CD4-positive, alpha-beta T cell (primary cell): Measurements from ENCODE around the gene IQGAP1. TPM values are rescaled to one million over a fixed set of nuclear protein-coding genes. Genes with fewer than 3 reads are reported as not detected.

Experiments
- ATAC-seq: fragments of 200-7000 bp; cut with Tn5 transposase; one replicate; pipeline ENCODE4 v1.10.0; 2022; ENCODE audit warnings: mild to moderate bottlenecking; ENCODE audit not compliant: poor library complexity
- CTCF ChIA-PET: fragments of 350-600 bp; sonication (Branson Sonifier 250); formaldehyde crosslinking; loops from one replicate; lab custom pipeline; 2021; ENCODE audit warnings: antibody characterized with exemption, inconsistent platforms; lab: Charles Lee
- POLR2A ChIA-PET: fragments of 350-600 bp; sonication (Branson Sonifier 250); formaldehyde crosslinking; loops from one replicate; lab custom pipeline; 2021; ENCODE audit warnings: antibody characterized with exemption, inconsistent platforms; lab: Charles Lee
- DNase-seq, 14 experiments: peaks; one replicate each; pipeline ENCODE4 v3.0.0-alpha.2; 2013 to 2020; ENCODE audit warnings: mixed read lengths in 2 of 14
- H3K27ac ChIP-seq, 2 donors: one replicate each; pipeline versions ENCODE4 v1.5.1 to v1.7.0; 2013; ENCODE audit warnings: low read length in 2 of 2, low read depth in 1 of 2, mild to moderate bottlenecking in 1 of 2
- H3K27me3 ChIP-seq, 2 experiments: 1 replicate in 1 of 2; 2 replicates in 1 of 2; pipeline versions ENCODE4 v1.6.1 to v1.7.0; 2013; ENCODE audit warnings: low read length in 2 of 2, control low read depth in 1 of 2, mild to moderate bottlenecking in 1 of 2, moderate library complexity in 1 of 2; ENCODE audit not compliant: insufficient read depth in 2 of 2, control insufficient read depth in 1 of 2
- H3K36me3 ChIP-seq: one replicate; pipeline ENCODE4 v1.6.1; 2013; ENCODE audit warnings: low read length, control low read depth; ENCODE audit not compliant: insufficient read depth
- H3K4me1 ChIP-seq: one replicate; pipeline ENCODE4 v1.6.1; 2013; ENCODE audit warnings: low read length, control low read depth; ENCODE audit not compliant: insufficient read depth
- H3K4me3 ChIP-seq: one replicate; pipeline ENCODE4 v1.5.1; 2013; ENCODE audit warnings: mild to moderate bottlenecking, low read length, moderate library complexity
- H3K9me3 ChIP-seq, 2 experiments: 1 replicate in 1 of 2; 2 replicates in 1 of 2; pipeline versions ENCODE4 v1.6.1 to v1.7.0; 2013; ENCODE audit warnings: low read length in 2 of 2, mild to moderate bottlenecking in 2 of 2, control low read depth in 1 of 2, moderate library complexity in 1 of 2; ENCODE audit not compliant: control insufficient read depth in 1 of 2, insufficient read depth in 1 of 2
- H3K27ac Mint-ChIP-seq: one replicate; pipeline ENCODE4 v1.8.0; 2020; ENCODE audit warnings: mixed read lengths
- H3K27me3 Mint-ChIP-seq: one replicate; pipeline ENCODE4 v1.8.0; 2021; ENCODE audit warnings: mixed read lengths
- H3K36me3 Mint-ChIP-seq: one replicate; pipeline ENCODE4 v1.8.0; 2021; ENCODE audit warnings: low read depth, mixed read lengths
- H3K4me1 Mint-ChIP-seq: one replicate; pipeline ENCODE4 v1.8.0; 2021; ENCODE audit warnings: low read depth, mixed read lengths
- H3K4me3 Mint-ChIP-seq: one replicate; pipeline ENCODE4 v1.8.0; 2020; ENCODE audit warnings: mild to moderate bottlenecking, mixed read lengths
- H3K9me3 Mint-ChIP-seq: one replicate; pipeline ENCODE4 v1.8.0; 2020; ENCODE audit warnings: mixed read lengths
- CTCF ChIP-seq: fragments of 200-600 bp; IDR thresholded peaks from one replicate; pipeline ENCODE4 v1.8.0; 2022; ENCODE audit warnings: antibody characterized with exemption, mild to moderate bottlenecking
- intact Hi-C, 2 experiments: fragments of 100-400 bp; cut with DNase I in 1 of 2; cut with micrococcal nuclease in 1 of 2; formaldehyde crosslinking; loops; one replicate each; pipeline versions ENCODE4 v1.15.1 to v1.9.0; 2023 to 2025; cut with DNase I, micrococcal nuclease
- total RNA-seq, 174 experiments: library from RNA in 2 of 174; stranded (reverse) in 2 of 174; gene quantifications; one replicate each; pipeline ENCODE4 v1.2.3 and lab custom pipeline; 2021 to 2026

IQGAP1 gene
- total RNA-seq, 2 experiments from 2014 or later = 76.8 to 78.7 TPM

- peaks cover 20% of the 10 kb centered on the region for H3K4me1 ChIP-seq
- H3K27me3 Mint-ChIP-seq = no peaks in the 10 kb centered on the region
- H3K4me1 Mint-ChIP-seq = peaks cover 32% of the 10 kb centered on the region
- no peak overlapping the region for H3K27ac ChIP-seq
- ATAC-seq = no peak
- ChIA-PET POLR2A (no interaction called here), CTCF (interaction anchor here (0.7 kb wide), 1 partner anchor 22 kb away, joined by 3 read pairs; no protein-coding TSS in a partner anchor)
- intact Hi-C loops = no loop called here
- no peak overlapping the region for H3K27ac Mint-ChIP-seq
- DNase-seq = no peak
- H3K36me3 ChIP-seq = no peaks in the 10 kb centered on the region
- no peak overlapping the region for H3K4me3 ChIP-seq
- no peaks in the 10 kb centered on the region for H3K36me3 Mint-ChIP-seq
- no peak for TF ChIP-seq CTCF
- no peaks in the 10 kb centered on the region for H3K27me3 ChIP-seq
- H3K4me3 Mint-ChIP-seq = no peak overlapping the region
- no peaks in the 10 kb centered on the region for H3K9me3 Mint-ChIP-seq
- no peaks in the 10 kb centered on the region for H3K9me3 ChIP-seq
Measured at GRCh38 chr15:90340345-90340744, 47.7 kb upstream of the IQGAP1 start.

GRCh38 chr15:90343302-90343790 lies 44.7 kb upstream of the IQGAP1 start:
- Histone ChIP-seq H3K36me3 (no peaks in the 10 kb centered on the region), H3K27ac (no peak overlapping the region), H3K4me3 (no peak overlapping the region), H3K4me1 (peaks cover 12% of the 10 kb centered on the region), H3K27me3 (no peaks in the 10 kb centered on the region), H3K9me3 (no peaks in the 10 kb centered on the region)
- TF ChIP-seq CTCF = no peak
- H3K27ac Mint-ChIP-seq = no peak overlapping the region
- ChIA-PET CTCF (no interaction called here), POLR2A (no interaction called here)
- H3K27me3 Mint-ChIP-seq = no peaks in the 10 kb centered on the region
- H3K36me3 Mint-ChIP-seq = no peaks in the 10 kb centered on the region
- no peak for ATAC-seq
- intact Hi-C loops = no loop called here
- peaks cover 19% of the 10 kb centered on the region for H3K4me1 Mint-ChIP-seq
- H3K9me3 Mint-ChIP-seq = no peaks in the 10 kb centered on the region
- no peak overlapping the region for H3K4me3 Mint-ChIP-seq
- no peak for DNase-seq

GRCh38 chr15:90344662-90345061 lies 43.4 kb upstream of the IQGAP1 start:
- H3K27ac Mint-ChIP-seq = no peak overlapping the region
- TF ChIP-seq CTCF = no peak
- Histone ChIP-seq H3K4me1 (peaks cover 12% of the 10 kb centered on the region), H3K9me3 (no peaks in the 10 kb centered on the region), H3K36me3 (no peaks in the 10 kb centered on the region), H3K4me3 (no peak overlapping the region), H3K27me3 (no peaks in the 10 kb centered on the region), H3K27ac (no peak overlapping the region)
- POLR2A ChIA-PET = no interaction called here
- no peaks in the 10 kb centered on the region for H3K36me3 Mint-ChIP-seq
- CTCF ChIA-PET = interaction anchor here (0.7 kb wide), 1 partner anchor 158 kb away, joined by 3 read pairs; no protein-coding TSS in a partner anchor
- H3K4me1 Mint-ChIP-seq = peaks cover 19% of the 10 kb centered on the region
- DNase-seq (no peak), ATAC-seq (no peak)
- intact Hi-C loops = no loop called here
- H3K9me3 Mint-ChIP-seq = no peaks in the 10 kb centered on the region
- no peak overlapping the region for H3K4me3 Mint-ChIP-seq
- no peaks in the 10 kb centered on the region for H3K27me3 Mint-ChIP-seq
